PC-3 (cell line): ENCODE measurements around the gene ERI3. TPM values are rescaled to one million over a fixed set of nuclear protein-coding genes. Genes with fewer than 3 reads are reported as not detected.
A peak's percentile ranks its signal among the peaks of the same experiment; 100 is the strongest.

Source experiments
- ATAC-seq: fragments of 200-7000 bp; cut with Tn5 transposase; 2 replicates; pipeline ENCODE4 v1.9.1; 2020; ENCODE audit warnings: mild to moderate bottlenecking, moderate library complexity
- Bru-seq: library from RNA; stranded (reverse); fragments of 400-500 nt; gene quantifications from one replicate; lab custom pipeline; 2021; lab: Mats Ljungman, UMichigan
- BruChase-seq, 2 experiments: library from RNA; stranded (reverse); fragments of 400-500 nt; gene quantifications; one replicate each; lab custom pipeline; 2021; lab: Mats Ljungman, UMichigan
- BruUV-seq: library from RNA; stranded (reverse); fragments of 400-500 nt; replicated peaks from 2 replicates; lab custom pipeline; 2021; lab: Mats Ljungman, UMichigan
- CTCF ChIA-PET: fragments of 300-600 bp; sonication (Branson Sonifier 250); formaldehyde crosslinking; loops from one replicate; lab custom pipeline; 2022; ENCODE audit warnings: antibody characterized with exemption; lab: Charles Lee
- POLR2A ChIA-PET: fragments of 300-600 bp; sonication (Branson Sonifier 250); formaldehyde crosslinking; loops from one replicate; lab custom pipeline; 2022; ENCODE audit warnings: antibody characterized with exemption; ENCODE audit not compliant: unreplicated experiment; lab: Charles Lee
- DNase-seq: peaks from one replicate; pipeline ENCODE4 v3.0.0-alpha.2; 2015
- H2AFZ ChIP-seq: fragments of 300-600 bp; sonication (generic); 2 replicates; pipeline ENCODE4 v1.6.0; 2016; ENCODE audit warnings: antibody characterized with exemption, low read length
- H3F3A ChIP-seq: fragments of 300-600 bp; sonication (generic); one replicate; pipeline ENCODE4 v1.6.0; 2017; ENCODE audit warnings: antibody characterized with exemption, low read length, control low read depth, mild to moderate bottlenecking; ENCODE audit not compliant: unreplicated experiment
- H3K27ac ChIP-seq: fragments of 300-600 bp; sonication (generic); 2 replicates; pipeline ENCODE4 v1.5.1; 2016; ENCODE audit warnings: mild to moderate bottlenecking, low read length
- H3K27me3 ChIP-seq: fragments of 300-600 bp; sonication (generic); 2 replicates; pipeline ENCODE4 v1.6.1; 2016; ENCODE audit warnings: low read length, mixed read lengths
- H3K36me3 ChIP-seq: fragments of 300-600 bp; sonication (generic); 2 replicates; pipeline ENCODE4 v1.6.1; 2016; ENCODE audit warnings: low read depth, mixed run types, low read length, mixed read lengths
- H3K4me1 ChIP-seq: fragments of 300-600 bp; sonication (generic); 2 replicates; pipeline ENCODE4 v1.5.1; 2016; ENCODE audit warnings: low read length; ENCODE audit not compliant: insufficient read depth
- H3K4me2 ChIP-seq: fragments of 300-600 bp; sonication (generic); 2 replicates; pipeline ENCODE4 v1.6.0; 2016; ENCODE audit warnings: low read length
- H3K4me3 ChIP-seq: fragments of 300-600 bp; sonication (generic); 2 replicates; pipeline ENCODE4 v1.5.1; 2016; ENCODE audit warnings: mild to moderate bottlenecking, low read length, mixed read lengths
- H3K79me2 ChIP-seq: fragments of 300-600 bp; sonication (generic); 2 replicates; pipeline ENCODE4 v1.6.1; 2017; ENCODE audit warnings: low read length, mixed read lengths
- H3K9ac ChIP-seq: fragments of 300-600 bp; sonication (generic); 2 replicates; pipeline ENCODE4 v1.6.0; 2016; ENCODE audit warnings: mild to moderate bottlenecking, low read length
- H3K9me2 ChIP-seq: fragments of 300-600 bp; sonication (generic); replicated peaks from 2 replicates; pipeline ENCODE4 v1.6.1; 2016; ENCODE audit warnings: mixed run types, low read length, mixed read lengths
- H3K9me3 ChIP-seq: fragments of 300-600 bp; sonication (generic); 2 replicates; pipeline ENCODE4 v1.6.1; 2016; ENCODE audit warnings: low read length, mixed read lengths
- H4K20me1 ChIP-seq: fragments of 300-600 bp; sonication (generic); 2 replicates; pipeline ENCODE4 v1.6.1; 2016; ENCODE audit warnings: low read length, mixed read lengths
- EZH2 ChIP-seq: fragments of 300-600 bp; sonication (generic); IDR thresholded peaks from one replicate; pipeline ENCODE4 v1.6.1; 2017; ENCODE audit warnings: antibody characterized with exemption, mild to moderate bottlenecking, low read length; ENCODE audit not compliant: unreplicated experiment
- EZH2phosphoT487 ChIP-seq: fragments of 300-600 bp; sonication (generic); IDR thresholded peaks from 2 replicates; pipeline ENCODE4 v1.6.1; 2018; ENCODE audit warnings: mild to moderate bottlenecking, antibody characterized with exemption, low read length, borderline replicate concordance
- intact Hi-C: fragments of 100-400 bp; cut with micrococcal nuclease; formaldehyde crosslinking; loops from 2 replicates; pipeline ENCODE4 v1.9.0; 2023
- long read RNA-seq: library from polyadenylated mRNA; unstranded; transcript quantifications from one replicate; pipeline ENCODE4 v2.0.0, GENCODE V29; 2021; ENCODE audit not compliant: unreplicated experiment
- total RNA-seq: library from RNA; depleted of rRNA; stranded (reverse); fragments of >200 nt; gene quantifications from 2 replicates; pipeline ENCODE4 v1.2.3, GENCODE V29; 2014; rRNA removed
- TF ChIP-seq, protein P1 (sequence below): fragments of 300-600 bp; sonication (generic); conservative IDR thresholded peaks from 2 replicates; pipeline ENCODE4 v1.5.1; 2017; ENCODE audit warnings: antibody characterized with exemption, low read depth, mild to moderate bottlenecking, low read length

ERI3 gene
- total RNA-seq, result 138 and 165 TPM in 2 replicates
- percentile 82 among the genes with signal in this experiment for Bru-seq, nascent RNA
- BruChase-seq, experiment 1, labeled RNA remaining after a 6-hour chase, result percentile 71 among the genes with signal in this experiment
- percentile 80 among the genes with signal in this experiment for BruChase-seq, experiment 2, labeled RNA remaining after a 2-hour chase
- long read RNA-seq, transcript ERI3-201 (9 exons, 1,684 nt), result major isoform, 52 of 164 reads
- long read RNA-seq, partial matches to known transcripts, result 41 of 164 reads
- long read RNA-seq, other reads (novel, unspliced or antisense), result 71 of 164 reads

DNA sequence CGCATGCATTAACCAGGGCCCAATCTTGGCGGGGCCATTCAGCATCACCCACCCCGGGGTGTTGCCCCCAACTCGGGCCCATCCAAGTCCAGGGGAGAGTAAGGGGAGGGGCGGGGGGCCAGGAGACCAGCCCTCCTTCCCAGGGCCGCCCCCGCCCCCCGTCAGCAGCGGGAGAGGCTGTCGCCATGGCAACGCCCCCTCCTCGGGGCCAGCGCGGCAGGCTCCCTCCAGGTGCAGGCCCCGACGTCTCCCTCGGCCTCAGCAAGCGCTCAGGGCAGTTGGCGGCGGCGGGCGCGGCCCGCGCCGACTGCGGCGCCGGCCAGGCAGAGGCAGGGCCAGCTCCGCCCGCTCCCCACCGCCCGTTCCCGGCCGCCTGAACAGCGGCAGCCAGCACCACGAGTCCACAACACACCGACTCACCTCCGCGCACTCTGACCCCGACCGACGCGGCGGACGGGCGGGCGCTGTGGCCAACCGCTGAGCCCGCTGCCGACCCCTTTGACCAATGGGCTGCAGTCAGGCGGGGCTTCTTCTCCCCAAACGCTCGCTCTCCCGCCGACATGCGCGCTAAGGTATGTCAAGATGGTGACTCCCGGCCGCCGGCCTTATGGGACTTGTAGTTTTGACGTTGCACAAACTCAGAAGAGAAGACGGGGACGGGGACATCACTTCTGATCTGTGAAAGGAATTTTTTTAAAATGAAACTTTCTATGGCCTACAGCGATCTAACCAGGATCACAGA, at the start of gene ERI3:
TSS of gene ERI3 (minus strand) at position 418 of the 742 bp plus-strand sequence. CDS start at position 187, 231 bp downstream.
- peak within 1 kb of the TSS; percentile 100 for H2AFZ ChIP-seq
- intact Hi-C loops, result loop anchor here (1.0 kb wide), 1 partner anchor 27 kb away; no protein-coding TSS in a partner anchor
- H3K27ac ChIP-seq, result peak within 1 kb of the TSS; percentile 42
- peak; percentile 100 for ATAC-seq
- H3K9me3 ChIP-seq, result no peaks in the 10 kb centered on the region
- H3K9ac ChIP-seq, result peak within 1 kb of the TSS; percentile 94
- H3K4me2 ChIP-seq, result peak within 1 kb of the TSS; percentile 92
- H3K27me3 ChIP-seq, result no peaks in the 10 kb centered on the region
- TF ChIP-seq EZH2 (no peak), EZH2phosphoT487 (no peak)
- TF ChIP-seq, protein P1, sequence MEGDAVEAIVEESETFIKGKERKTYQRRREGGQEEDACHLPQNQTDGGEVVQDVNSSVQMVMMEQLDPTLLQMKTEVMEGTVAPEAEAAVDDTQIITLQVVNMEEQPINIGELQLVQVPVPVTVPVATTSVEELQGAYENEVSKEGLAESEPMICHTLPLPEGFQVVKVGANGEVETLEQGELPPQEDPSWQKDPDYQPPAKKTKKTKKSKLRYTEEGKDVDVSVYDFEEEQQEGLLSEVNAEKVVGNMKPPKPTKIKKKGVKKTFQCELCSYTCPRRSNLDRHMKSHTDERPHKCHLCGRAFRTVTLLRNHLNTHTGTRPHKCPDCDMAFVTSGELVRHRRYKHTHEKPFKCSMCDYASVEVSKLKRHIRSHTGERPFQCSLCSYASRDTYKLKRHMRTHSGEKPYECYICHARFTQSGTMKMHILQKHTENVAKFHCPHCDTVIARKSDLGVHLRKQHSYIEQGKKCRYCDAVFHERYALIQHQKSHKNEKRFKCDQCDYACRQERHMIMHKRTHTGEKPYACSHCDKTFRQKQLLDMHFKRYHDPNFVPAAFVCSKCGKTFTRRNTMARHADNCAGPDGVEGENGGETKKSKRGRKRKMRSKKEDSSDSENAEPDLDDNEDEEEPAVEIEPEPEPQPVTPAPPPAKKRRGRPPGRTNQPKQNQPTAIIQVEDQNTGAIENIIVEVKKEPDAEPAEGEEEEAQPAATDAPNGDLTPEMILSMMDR, result no peak
- H4K20me1 ChIP-seq, result no peaks in the 10 kb centered on the region
- no peaks in the 10 kb centered on the region for H3K9me2 ChIP-seq
- peaks cover 44% of the 10 kb centered on the region for H3K79me2 ChIP-seq
- ChIA-PET POLR2A (interaction anchor here (0.7 kb wide), 1 partner anchor 156 kb away, joined by 6 read pairs; no protein-coding TSS in a partner anchor), CTCF (no interaction called here)
- H3K4me3 ChIP-seq, result peak within 1 kb of the TSS; percentile 86
- peak; percentile 97 for DNase-seq
- H3F3A ChIP-seq, result no peaks in the 10 kb centered on the region
- BruUV-seq, result no TSS peak
- H3K4me1 ChIP-seq, result peaks cover 33% of the 10 kb centered on the region
- peaks cover 8% of the 10 kb centered on the region; the same call in 1 of the 2 replicates for H3K36me3 ChIP-seq

DNA sequence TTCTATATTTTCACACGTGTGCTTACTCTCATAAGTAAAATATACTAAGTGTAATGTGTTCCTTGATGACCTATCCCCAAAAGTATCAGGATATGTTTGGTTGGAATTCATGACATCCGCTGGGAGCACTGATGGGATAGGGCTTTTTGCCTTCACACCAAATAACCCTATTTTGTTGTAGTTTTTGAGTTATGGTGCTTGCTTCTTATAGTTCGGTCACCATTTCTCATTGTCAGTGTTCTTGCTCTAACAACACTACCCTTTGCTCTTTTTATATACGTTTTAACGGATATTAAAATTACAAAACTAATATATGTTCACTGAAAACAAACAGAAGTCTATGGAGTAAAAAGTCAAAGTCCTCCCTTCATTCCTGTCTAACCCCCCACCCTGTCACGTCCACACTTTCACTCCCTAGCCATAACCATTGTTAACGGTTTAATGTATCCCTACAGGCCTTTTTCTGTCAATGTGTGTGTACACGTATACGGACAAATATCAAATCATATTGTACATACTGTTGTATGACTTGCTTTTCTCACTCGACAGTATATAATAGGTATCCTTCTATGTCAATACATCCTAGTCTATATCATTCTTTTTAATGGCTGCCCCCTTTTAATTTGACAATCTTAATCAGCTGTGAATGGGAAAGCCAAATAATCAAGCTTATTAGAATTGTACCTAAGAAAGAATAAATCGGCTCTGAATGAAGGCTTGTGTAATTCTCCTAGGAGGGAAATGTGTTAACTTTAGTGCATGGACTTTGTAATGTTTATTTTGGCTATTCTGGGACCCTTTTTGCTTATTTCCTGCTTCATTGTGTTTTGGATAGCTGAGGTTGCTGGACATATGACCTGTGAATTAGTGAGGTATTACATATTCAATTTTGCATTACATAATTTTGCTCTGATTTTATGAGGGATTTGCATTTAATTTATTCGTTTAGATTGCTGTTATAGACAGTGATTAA, 46.5 kb upstream of the ERI3 start:
- no peaks in the 10 kb centered on the region for H4K20me1 ChIP-seq
- ChIA-PET CTCF (no interaction called here), POLR2A (no interaction called here)
- no peaks in the 10 kb centered on the region for H3F3A ChIP-seq
- intact Hi-C loops, result no loop called here
- no peak overlapping the region for H3K9ac ChIP-seq
- H3K9me3 ChIP-seq, result no peaks in the 10 kb centered on the region
- peaks cover 28% of the 10 kb centered on the region for H3K27me3 ChIP-seq
- H2AFZ ChIP-seq, result no peak overlapping the region
- no peak overlapping the region for H3K27ac ChIP-seq
- BruUV-seq, result no TSS peak
- no peaks in the 10 kb centered on the region for H3K9me2 ChIP-seq
- H3K36me3 ChIP-seq, result no peaks in the 10 kb centered on the region
- H3K4me2 ChIP-seq, result no peak overlapping the region
- DNase-seq, result no peak
- H3K79me2 ChIP-seq, result no peaks in the 10 kb centered on the region
- no peak for ATAC-seq
- H3K4me1 ChIP-seq, result peaks cover 3% of the 10 kb centered on the region; the same call in 1 of the 2 replicates
- TF ChIP-seq EZH2 (no peak), EZH2phosphoT487 (no peak)
- TF ChIP-seq, protein P1, result no peak
- no peak overlapping the region for H3K4me3 ChIP-seq
